Stimulated activated CD4-positive, alpha-beta T cell treated with anti-CD3 and anti-CD28 coated beads, TNF-alpha, amount 100 ng/mL, for 1 hour (primary cell): ENCODE results near the gene NOL4L.

ENCODE experiments used
- DNase-seq, 3 donors: peaks; one replicate each; pipeline ENCODE4 v3.0.0-alpha.2; 2020; ENCODE audit warnings: low read depth in 3 of 3, low spot score in 1 of 3

NOL4L gene

DNA sequence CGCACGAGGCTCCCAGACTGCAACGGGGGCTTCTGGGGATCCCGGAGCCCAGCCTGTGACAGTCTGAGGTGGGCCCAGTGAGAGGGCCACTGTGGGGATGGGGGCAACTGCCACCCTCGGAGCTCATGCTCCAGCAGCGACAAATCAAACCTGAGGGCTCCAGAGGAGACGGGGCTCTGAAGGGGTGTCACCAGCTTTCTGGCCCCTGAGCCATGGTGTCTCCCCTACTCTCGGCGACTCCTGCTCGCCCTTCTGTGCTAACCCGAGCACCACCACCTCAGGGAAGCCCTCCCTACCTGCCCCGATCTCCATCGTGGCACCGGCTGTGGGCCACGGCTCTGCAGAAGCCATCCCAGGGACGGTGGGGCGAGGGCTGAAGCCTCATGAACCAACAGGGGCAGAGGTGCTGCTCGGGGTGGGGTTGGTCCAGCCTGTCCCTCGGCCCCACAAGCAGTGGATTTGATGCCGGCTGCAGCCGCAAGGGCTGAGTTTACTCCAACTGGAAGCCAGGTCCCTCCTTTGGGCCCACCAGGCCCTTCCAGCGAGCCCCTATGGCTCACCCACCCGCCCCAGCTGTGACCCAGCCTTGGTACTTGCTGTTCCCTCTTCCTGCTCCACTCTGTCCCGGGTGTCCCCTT, 124.3 kb downstream of the NOL4L start:
- no peak for DNase-seq

DNA sequence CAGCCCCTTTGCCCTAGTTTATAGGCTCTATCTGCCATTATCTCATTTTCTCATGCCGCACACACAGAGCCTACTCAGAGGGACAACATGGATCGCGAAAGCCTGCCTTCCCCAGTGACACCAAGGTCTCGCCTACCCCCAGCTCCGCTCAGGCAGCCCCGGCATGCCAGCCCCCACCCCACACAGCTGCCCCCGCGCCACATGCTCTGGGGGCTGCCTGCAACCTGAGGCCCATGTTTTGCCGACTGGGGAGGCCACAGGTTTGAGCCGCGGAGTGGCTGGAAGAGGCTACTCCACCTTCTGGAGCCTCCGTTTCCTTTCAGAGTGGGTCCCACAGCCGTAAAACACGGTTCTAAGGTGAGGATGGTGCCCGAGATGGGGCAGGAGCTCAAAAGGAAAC, 124.9 kb downstream of the NOL4L start:
- no peak for DNase-seq

DNA sequence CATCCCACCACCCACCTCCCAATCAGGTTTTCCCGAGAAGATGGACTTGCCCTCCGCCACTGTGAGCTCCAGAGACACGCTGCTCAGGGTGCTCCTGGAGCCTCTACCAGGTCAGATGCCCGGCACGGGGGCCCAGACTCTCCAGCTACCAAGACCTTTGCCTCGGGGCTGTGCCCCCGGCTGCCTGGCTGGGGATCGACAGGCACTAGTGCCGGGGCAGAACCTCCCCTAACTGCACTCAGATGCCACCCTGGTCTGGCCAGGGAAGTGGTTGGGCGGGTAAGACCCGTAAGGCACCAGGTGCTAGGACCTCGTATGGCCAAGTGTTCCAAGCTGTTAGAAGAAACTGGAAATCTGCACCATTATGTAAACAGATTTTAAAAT, 126.3 kb downstream of the NOL4L start:
- no peak for DNase-seq

DNA sequence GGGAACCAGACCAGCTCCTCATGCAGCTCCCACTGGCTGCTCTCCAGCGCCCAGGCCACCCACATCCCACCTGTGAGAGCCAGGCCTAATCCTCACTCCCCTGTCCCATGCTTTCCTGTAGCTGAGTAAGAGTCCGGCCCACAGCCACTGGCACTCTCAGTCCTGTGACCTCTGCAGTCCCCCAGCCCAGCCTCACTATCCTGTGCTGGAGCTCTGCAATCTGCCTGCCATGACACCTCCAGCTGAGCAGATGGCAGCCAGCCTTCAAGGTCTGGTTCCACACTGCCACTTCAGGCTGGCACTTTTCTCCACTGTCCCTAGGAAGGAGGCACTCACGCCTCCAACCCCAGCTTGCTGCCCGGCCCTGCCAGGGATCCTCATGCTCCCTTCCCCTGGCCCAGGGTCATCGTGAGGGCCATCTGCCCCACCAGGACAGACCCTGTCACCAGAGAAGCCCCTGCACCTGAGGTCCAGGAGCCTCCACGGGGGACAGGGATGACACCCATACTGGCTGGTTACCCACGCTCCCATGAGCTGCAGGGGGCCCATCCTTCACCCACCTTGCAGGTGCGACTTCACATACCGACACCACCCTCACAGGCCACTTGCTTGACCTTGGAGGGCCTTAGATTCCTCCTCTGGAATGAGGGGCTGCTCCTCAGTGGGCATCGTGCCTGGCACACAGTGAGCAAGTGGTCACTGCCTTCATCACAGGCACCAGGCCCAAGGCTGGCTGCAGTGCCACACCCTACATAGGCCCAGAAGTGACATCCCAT, 126.9 kb downstream of the NOL4L start:
- DNase-seq = no peak

DNA sequence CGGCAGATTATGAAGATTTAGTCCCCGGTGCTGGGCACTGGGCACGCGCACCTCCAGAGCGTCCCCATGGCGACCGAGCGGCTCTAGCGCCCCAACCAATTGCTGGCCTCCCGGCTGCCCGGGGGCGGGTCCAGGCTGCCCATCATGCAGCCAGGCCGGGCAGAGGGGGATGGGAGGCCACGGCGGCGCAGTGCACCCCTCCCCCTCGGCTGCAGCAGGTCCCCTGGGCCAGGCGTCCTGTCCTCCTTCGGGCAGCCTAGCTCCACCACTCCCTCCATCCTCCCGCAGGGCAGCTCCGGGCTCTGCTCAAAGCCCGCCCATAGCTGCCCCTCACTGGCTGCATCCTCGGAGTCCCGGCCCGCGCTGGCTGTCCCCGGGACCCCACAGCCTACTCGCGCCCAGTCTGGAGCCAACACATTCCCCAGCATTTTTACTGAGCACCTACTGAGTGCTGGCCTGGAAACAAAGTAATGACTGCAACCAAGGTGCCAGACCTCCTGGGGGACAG, 127.6 kb downstream of the NOL4L start:
- no peak for DNase-seq

DNA sequence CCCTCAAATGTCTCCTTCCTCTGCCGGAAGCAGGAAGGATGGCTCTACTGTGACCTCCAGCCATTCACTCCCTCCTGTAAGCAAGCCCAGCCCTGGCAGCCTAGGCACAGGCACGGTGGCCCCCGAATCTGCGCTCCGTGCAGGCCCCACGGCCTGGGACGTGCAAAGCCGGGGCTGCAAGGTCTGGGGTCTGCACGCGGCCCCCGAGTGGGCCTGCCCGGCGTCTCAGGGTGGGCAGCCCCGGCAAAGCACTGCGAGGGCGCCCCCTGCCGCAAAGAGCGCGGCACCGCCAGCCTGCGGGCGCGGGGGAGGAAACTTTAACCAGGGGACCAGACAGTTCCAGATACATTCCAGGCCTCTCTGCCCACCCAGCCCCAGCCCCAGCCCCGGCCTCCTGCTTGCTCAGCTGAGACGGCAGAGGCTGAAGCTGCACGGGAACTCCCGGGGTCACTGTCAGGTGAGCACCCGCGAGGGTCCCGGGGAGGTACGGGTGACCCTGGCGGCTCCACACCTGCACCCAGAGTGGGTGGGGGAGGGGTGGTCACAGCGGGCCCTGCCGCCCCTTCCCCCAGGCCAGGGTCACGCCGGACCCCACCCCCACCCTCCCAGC, 128.2 kb downstream of the NOL4L start:
- DNase-seq = no peak

DNA sequence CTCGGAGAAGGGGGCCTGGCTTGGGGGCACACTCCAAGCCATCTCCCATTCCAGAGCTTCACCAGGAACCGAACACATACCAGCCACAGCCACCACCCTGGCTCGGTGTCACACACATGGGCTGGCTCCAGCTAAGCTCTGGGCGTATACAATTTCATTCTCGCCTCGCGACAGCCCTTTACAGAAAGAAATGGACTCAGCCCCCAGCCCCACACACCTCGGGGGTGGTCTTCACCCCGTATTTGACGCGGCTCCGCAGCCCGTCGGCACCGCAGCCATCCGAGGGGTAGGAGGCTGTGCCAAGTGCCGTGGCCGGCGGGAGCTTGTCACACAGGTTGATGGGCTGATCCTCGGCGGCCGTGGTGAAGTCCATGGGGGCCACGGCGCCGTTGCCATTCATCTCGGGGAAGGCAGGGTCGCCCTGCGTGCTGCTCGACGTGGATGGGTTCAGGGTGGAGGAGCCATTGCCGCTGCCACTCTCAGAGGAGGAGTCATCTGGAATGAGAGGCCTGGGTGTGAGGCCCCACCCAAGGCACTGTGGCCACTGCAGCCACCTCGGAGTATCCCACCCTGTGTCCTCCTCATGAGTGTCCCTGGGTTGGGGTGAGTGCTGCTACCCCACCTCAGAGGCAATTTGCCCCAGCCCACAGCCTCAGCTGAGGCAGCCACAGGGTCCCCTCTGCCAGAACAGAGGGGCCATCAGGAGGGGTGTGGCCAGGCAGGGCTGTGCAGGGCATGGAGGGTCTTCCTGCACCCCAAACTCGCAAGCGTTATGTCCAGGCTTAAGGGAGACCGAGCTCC, 129.0 kb downstream of the NOL4L start:
- DNase-seq = no peak

DNA sequence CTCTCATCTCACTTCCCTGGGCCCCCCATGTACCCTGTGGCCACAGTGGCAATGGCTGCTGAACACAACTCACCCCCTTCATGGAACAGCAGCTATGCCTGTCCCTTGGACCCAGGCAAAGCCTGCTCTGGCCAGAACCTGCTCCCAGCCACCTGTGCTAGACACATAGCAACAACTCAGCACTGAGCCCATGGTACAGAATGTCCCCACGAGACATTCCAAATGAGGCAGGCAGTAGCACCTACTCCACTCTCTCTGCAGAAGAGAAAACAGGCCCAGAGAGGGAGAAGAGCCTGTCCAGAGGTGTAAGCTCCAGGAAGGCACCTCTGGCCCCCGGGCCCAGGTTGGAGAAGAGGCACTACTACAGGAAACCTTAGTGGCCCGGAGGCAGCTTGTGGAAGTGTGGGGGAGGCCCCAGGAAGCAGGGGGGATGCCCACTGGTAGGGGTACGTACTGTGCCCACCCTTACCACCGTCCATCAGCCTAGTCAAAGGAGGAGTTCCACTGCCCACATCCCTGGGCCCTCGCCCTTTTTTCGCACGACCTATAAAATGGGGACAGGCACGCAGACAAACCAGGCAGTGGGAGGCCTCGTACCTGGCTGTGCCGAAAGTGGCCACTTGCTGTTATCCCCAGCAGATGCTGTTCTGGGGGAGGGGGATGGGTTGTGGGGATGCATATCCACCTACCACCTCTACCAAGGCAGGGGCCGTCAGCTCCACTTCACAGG, 129.8 kb downstream of the NOL4L start:
- no peak for DNase-seq

DNA sequence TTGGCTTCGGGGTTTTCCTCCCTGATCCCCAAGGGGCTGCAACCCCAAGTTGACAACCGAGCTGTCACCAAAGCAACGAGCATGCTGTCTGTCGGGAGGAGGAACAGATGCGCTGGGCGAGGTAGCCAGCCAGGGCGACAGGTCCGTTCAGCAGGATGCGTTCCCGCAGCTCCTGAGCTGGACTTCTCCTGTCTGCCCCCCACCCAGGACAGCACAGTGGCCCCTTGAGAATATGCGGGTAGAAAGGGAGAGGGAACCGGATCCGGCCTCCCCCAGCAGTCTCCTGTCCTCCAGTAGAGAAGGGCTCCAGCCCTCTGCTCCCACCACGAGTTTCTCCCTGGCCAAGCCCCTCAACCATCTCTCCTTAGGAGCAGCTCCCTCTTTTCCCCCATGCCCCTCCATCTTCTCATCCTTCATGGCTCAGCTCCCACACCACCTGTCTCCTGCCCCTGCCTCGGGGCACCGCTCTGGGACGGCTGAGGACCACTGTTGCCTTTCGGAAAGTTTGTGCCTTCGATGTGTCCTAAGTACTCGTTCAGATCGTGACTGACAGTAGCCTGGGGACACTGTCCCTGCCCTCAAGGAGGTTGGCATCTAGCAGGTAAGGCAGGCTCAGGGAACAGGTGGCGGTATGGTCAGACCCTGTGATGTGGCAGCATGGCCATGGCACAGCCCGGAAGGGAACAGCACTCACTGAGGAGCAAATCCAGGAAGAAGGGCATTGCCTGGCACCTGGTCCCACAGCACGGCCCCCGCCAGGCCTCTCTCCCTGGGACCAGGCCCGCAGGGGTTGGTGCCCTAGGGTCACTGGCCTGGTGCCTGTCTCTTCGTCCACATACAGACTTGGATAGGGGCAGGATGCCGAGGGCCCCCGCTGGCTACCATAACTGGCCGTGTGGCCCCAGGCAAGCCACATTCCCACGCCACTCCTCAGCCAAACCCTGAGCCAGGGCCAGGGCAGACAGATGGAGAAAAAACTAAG, 130.7 kb downstream of the NOL4L start:
- DNase-seq = no peak

DNA sequence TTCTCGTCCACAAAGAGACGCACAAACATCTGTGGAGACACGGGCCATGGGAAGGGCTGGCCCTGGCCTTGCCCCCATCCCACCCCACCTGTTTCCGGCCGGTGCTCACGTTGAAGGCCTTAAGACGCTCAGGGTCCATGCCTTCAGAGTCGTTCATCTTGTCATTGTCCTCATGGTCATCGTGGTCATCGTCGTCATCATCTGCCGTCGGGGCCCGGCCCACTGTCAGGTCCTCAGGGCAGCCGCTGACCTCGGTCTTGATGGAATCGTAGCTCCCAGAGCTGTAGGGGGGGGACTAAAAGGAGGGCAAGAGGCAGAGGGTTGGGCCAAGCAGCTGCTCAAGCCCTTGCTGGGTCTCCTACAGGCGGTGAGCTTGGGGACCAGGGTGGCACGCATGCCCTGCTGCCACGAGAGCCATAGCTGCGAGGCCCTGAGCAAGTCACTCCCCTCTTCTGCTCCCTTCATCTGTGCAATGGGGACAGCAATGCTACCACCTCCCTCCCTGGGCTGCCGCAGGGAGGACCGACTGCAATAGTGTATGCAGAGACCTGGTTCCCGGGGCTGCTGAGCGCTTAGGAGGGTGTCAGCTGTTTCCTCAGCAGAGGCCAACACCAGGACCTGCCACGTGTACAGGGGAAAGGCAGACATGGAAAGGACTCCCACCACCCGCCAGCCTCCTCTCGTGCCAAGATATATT, 131.5 kb downstream of the NOL4L start:
- DNase-seq = no peak

DNA sequence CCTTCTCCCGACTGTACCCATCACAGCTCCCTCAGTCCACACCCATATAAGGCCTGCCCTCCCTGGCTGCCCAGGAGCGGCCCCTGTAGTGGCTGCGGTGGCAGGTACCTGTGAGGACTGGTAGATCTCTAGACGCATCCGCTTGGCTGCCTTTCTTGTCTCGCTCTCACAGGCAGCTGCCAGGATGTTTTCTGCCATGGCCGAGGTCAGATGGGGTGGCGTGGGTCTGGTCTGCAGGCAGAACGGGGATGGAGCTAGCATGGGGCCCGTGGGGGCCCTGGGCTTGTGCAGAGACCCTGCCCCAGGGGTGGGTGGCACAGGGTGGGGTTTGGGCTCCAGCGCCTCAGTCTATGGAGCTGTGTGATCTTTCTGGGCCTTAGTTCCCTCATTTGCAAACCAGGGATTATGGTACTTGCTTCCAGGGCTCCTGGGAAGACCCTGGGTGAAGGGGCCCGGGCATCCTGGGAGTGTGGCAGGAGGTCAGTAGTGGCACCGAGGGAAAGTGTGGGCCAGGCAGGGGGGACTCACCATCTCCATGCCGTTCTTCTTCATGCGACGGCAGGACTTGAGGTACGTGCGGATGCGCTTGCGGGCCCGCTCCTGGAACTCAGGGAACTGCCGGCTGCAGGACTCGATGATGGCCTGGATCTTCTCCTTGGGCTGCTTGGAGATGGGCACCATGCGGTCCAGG, 132.2 kb downstream of the NOL4L start:
- DNase-seq = no peak

DNA sequence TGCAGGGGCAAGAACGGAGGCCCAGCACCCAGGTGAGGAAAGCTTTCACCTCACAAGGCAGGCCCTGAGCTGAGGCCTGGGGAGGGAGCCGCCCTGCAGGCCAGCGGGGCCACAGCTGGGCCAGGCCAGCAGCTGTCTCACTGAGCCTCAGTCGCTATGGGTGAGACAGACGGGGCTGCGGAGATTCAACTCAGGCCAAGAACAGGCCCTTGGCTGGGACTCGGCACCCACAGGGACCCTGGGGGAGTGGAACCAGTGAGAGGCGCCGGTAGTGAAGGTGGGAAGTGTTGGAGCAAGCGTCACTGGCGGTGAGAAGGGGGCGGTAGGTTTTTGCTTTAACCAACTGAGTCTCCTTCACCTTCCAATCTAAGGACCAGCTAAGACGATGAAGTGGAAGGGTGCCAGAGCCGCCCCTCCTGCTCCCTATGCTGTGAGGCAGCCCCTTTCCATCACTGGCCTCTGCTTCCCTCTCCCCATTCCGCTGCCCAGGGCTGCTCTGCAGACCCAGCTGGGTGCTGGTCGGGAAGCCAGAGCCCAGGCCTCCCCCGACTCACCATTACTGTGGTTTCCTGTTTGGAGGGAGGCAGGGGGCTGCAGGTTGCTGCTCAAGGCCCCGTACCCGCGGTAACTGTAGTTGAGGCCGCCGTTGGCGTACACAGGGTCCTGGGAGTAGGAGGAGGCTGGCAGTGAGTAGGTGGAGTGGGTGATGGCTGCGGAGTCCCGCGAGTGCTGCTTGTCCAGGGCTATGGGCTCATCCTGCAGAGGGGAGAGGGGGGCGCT, 133.3 kb downstream of the NOL4L start:
- no peak for DNase-seq

DNA sequence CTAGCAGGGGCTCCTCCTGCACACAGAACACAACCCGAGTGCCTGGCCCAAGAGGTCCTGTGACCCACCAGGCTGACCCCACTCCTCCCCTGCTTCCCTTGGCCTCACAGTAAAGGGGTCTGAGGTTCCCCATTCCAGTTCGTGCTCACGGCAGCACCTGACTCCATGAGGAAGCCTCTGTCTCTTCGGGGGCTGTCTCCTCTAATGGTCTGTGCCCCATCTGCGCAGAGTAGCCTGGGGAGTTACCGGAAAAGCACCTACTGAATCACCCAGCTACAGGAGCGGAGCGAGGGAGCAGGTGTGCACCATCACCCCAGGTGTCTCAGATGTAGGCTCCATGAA, 133.8 kb downstream of the NOL4L start:
- DNase-seq = no peak

DNA sequence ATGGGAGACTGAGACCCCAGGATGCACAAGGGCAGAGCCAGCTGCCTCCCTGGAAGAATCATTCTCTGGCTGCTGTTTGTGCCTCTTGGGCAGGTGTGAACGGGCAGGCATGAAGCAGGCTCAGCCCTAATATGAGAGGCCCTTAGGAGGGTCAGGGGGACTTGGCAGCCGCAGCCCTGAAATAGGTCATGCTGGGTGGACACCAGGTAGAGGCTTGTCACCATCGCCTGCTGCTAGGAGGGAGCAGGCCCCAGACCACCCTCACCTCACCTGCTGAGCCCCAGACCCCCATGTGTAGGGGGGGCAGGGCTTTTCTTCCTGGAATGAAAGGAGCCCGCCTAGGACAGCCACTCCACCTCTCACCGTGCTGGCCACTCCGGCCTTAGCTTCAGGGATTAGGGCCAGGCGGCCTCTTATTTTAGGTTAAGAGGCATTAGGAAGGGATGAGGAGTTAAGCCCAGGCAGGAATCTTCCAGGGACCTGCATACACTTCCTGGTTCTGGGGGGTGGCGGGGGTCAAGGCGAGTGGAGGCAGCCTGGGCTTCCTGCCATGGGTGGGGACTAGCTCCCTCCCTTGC, 134.6 kb downstream of the NOL4L start:
- no peak for DNase-seq

DNA sequence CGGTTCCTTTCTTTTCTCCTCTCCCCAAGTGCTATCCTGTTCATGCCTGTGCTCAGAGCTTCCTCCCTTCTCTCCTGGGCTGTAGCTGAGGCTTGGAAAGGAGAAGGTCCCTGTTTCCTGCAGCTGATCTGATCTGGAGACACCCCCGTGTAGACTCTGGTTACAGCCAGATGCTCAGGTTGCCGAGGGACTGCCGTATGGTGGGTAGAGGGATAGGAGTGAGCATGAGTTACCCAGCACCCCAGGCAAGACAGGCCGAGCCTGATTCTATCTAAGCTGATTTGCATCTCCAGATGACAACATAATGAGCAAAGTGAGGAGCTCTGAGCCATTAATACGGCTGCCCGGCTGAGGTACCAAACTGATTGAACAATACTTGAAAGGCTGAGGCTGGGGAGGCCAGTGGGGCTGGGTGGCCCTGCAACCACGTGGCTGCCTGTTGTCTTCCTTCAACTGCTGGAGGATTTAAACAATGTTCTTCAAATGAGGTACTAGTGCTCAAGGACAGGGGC, 135.2 kb downstream of the NOL4L start:
- no peak for DNase-seq

DNA sequence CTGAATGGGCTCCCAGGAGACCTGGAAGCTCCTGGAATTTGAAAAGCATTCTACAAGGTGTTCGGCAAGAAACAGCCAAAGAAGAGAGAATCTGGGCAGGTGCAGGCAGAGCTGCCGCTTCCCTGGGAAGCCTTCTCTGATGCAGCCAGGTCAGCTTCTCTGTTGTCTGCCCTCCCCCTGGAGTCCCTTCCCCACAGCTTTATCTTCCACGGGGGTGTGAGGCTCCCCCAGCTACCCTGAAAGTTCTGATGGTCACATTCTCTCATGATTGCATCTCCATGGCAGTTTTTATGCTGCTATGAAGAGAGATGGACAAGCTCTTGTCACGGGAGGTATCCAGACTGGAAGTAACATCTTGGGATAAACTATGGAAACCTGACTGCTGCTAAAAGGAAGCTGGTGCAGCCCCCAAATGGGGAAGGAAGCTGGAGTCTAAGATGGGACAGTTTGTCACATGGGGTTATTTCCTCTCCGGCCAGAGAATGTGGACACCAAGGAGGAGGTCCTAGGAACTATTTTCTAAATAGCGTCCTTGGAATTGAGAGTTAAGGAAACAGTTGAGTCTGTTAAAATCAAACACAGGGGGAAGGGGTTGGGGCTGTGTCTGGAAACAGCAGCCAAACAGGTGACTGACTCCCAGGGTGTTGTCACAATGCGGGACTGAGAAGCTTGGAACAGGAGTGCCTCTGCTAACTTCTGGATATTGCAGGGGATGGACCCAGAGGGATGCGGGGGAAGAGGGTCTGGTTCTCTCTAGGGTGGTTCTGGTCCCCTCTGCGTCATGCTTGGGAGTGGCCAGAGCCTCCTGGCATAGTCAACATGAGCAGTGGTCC, 135.9 kb downstream of the NOL4L start:
- no peak for DNase-seq
